MM.1S (cell line): Measurements from ENCODE around the gene DNAJC17.

Experiments
- DNase-seq: peaks from one replicate; pipeline ENCODE4 v3.0.0-alpha.2; 2015
- H2AFZ ChIP-seq: fragments of 300-600 bp; sonication (generic); 2 replicates; pipeline ENCODE4 v1.6.0; 2016; ENCODE audit warnings: antibody characterized with exemption, low read length
- H3F3A ChIP-seq: fragments of 300-600 bp; sonication (generic); 2 replicates; pipeline ENCODE4 v1.6.1; 2016; ENCODE audit warnings: mild to moderate bottlenecking, antibody characterized with exemption, low read length, moderate library complexity, mixed read lengths; ENCODE audit not compliant: insufficient read depth
- H3K27ac ChIP-seq: fragments of 300-600 bp; sonication (generic); 2 replicates; pipeline ENCODE4 v1.5.1; 2016; ENCODE audit warnings: mild to moderate bottlenecking, low read length
- H3K27me3 ChIP-seq: fragments of 300-600 bp; sonication (generic); replicated peaks from 2 replicates; pipeline ENCODE4 v1.6.0; 2016; ENCODE audit warnings: low read length; ENCODE audit not compliant: insufficient read depth
- H3K36me3 ChIP-seq: fragments of 300-600 bp; sonication (generic); replicated peaks from 2 replicates; pipeline ENCODE4 v1.6.1; 2016; ENCODE audit warnings: mild to moderate bottlenecking, low read length, mixed read lengths; ENCODE audit not compliant: insufficient read depth
- H3K4me1 ChIP-seq: fragments of 300-600 bp; sonication (generic); 2 replicates; pipeline ENCODE4 v1.6.1; 2016; ENCODE audit warnings: low read length, mixed read lengths
- H3K4me2 ChIP-seq: fragments of 300-600 bp; sonication (generic); 2 replicates; pipeline ENCODE4 v1.6.0; 2016; ENCODE audit warnings: low read depth, low read length
- H3K4me3 ChIP-seq: fragments of 300-600 bp; sonication (generic); 2 replicates; pipeline ENCODE4 v1.5.1; 2016; ENCODE audit warnings: low read length, mixed read lengths
- H3K79me2 ChIP-seq: fragments of 300-600 bp; sonication (generic); 2 replicates; pipeline ENCODE4 v1.6.1; 2016; ENCODE audit warnings: mixed run types, low read length, mixed read lengths
- H3K9ac ChIP-seq: fragments of 300-600 bp; sonication (generic); 2 replicates; pipeline ENCODE4 v1.6.1; 2016; ENCODE audit warnings: low read length, mixed read lengths
- H3K9me2 ChIP-seq: fragments of 300-600 bp; sonication (generic); replicated peaks from 2 replicates; pipeline ENCODE4 v1.6.1; 2016; ENCODE audit warnings: mild to moderate bottlenecking, low read length, mixed read lengths; ENCODE audit not compliant: insufficient read depth
- H3K9me3 ChIP-seq: fragments of 300-600 bp; sonication (generic); replicated peaks from 2 replicates; pipeline ENCODE4 v1.6.1; 2016; ENCODE audit warnings: mild to moderate bottlenecking, low read length, mixed read lengths; ENCODE audit not compliant: insufficient read depth
- H4K20me1 ChIP-seq: fragments of 300-600 bp; sonication (generic); 2 replicates; pipeline ENCODE4 v1.6.1; 2016; ENCODE audit warnings: mild to moderate bottlenecking, low read length, moderate library complexity, mixed read lengths; ENCODE audit not compliant: insufficient read depth
- EZH2 ChIP-seq: fragments of 300-600 bp; sonication (generic); optimal IDR thresholded peaks from 2 replicates; pipeline ENCODE3; 2017; ENCODE audit warnings: low read depth, mild to moderate bottlenecking, antibody characterized with exemption, low read length, mixed read lengths
- EZH2phosphoT487 ChIP-seq: fragments of 300-600 bp; sonication (generic); IDR thresholded peaks from 2 replicates; pipeline ENCODE4 v1.6.1; 2018; ENCODE audit warnings: antibody characterized with exemption, low read length
- TF ChIP-seq, protein P1 (sequence below): fragments of 300-600 bp; sonication (generic); IDR thresholded peaks from 2 replicates; pipeline ENCODE4 v1.5.1; 2016; ENCODE audit warnings: antibody characterized with exemption, low read length, mixed read lengths

DNAJC17 gene

GRCh38 chr15:40775007-40775406 lies 32.3 kb downstream of the DNAJC17 start:
- Histone ChIP-seq H3K9ac (no peak overlapping the region), H3K27me3 (no peaks in the 10 kb centered on the region), H2AFZ (no peak overlapping the region), H3K79me2 (no peaks in the 10 kb centered on the region), H4K20me1 (no peaks in the 10 kb centered on the region), H3K4me3 (no peak overlapping the region), H3K4me1 (peaks cover 19% of the 10 kb centered on the region), H3K27ac (no peak overlapping the region), H3F3A (no peaks in the 10 kb centered on the region), H3K4me2 (no peak overlapping the region), H3K36me3 (no peaks in the 10 kb centered on the region), H3K9me2 (no peaks in the 10 kb centered on the region), H3K9me3 (no peaks in the 10 kb centered on the region)
- no peak for DNase-seq
- TF ChIP-seq, protein P1, sequence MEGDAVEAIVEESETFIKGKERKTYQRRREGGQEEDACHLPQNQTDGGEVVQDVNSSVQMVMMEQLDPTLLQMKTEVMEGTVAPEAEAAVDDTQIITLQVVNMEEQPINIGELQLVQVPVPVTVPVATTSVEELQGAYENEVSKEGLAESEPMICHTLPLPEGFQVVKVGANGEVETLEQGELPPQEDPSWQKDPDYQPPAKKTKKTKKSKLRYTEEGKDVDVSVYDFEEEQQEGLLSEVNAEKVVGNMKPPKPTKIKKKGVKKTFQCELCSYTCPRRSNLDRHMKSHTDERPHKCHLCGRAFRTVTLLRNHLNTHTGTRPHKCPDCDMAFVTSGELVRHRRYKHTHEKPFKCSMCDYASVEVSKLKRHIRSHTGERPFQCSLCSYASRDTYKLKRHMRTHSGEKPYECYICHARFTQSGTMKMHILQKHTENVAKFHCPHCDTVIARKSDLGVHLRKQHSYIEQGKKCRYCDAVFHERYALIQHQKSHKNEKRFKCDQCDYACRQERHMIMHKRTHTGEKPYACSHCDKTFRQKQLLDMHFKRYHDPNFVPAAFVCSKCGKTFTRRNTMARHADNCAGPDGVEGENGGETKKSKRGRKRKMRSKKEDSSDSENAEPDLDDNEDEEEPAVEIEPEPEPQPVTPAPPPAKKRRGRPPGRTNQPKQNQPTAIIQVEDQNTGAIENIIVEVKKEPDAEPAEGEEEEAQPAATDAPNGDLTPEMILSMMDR = no peak
- no peak for TF ChIP-seq EZH2
- no peak for TF ChIP-seq EZH2phosphoT487

- H3K4me2 ChIP-seq = no peak overlapping the region
- TF ChIP-seq, protein P1 = no peak
- TF ChIP-seq EZH2phosphoT487 = no peak
- no peak for TF ChIP-seq EZH2
- no peaks in the 10 kb centered on the region for H3K9me3 ChIP-seq
- no peak overlapping the region for H2AFZ ChIP-seq
- no peak for DNase-seq
- no peaks in the 10 kb centered on the region for H3K36me3 ChIP-seq
- H3K4me3 ChIP-seq = no peak overlapping the region
- no peaks in the 10 kb centered on the region for H3F3A ChIP-seq
- no peak overlapping the region for H3K9ac ChIP-seq
- H3K79me2 ChIP-seq = no peaks in the 10 kb centered on the region
- peaks cover 11% of the 10 kb centered on the region for H3K4me1 ChIP-seq
- no peaks in the 10 kb centered on the region for H3K9me2 ChIP-seq
- H4K20me1 ChIP-seq = no peaks in the 10 kb centered on the region
- H3K27ac ChIP-seq = no peak overlapping the region
- no peaks in the 10 kb centered on the region for H3K27me3 ChIP-seq
Measured at GRCh38 chr15:40773902-40774301, 33.4 kb downstream of the DNAJC17 start.

DNA sequence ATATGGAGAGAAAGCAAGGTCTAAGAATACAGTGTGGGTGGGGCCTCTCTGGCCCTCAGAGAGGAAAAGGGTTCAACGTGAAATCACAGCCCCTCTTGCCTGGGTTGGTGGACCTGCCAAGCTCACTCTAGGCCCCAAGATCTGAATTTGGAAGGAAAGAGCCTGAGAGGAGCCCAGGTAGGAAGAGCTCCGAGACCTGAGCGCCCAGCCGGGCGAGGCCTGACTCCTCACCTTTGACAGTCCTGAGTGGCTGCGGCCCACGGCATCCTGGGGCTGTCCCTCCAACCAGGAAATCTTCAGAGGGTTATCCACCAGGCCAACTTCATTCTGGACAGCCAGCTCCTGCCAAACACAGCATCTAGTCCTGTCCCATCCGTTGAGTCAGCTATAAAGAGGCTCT lies 33.8 kb downstream of the DNAJC17 start:
- no peaks in the 10 kb centered on the region for H3K9me2 ChIP-seq
- H3K4me3 ChIP-seq = no peak overlapping the region
- DNase-seq = no peak
- peaks cover 11% of the 10 kb centered on the region for H3K4me1 ChIP-seq
- H3K79me2 ChIP-seq = no peaks in the 10 kb centered on the region
- H3K27ac ChIP-seq = no peak overlapping the region
- H3K36me3 ChIP-seq = no peaks in the 10 kb centered on the region
- H2AFZ ChIP-seq = no peak overlapping the region
- no peaks in the 10 kb centered on the region for H4K20me1 ChIP-seq
- H3K4me2 ChIP-seq = no peak overlapping the region
- no peak for TF ChIP-seq EZH2phosphoT487
- TF ChIP-seq EZH2 = no peak
- TF ChIP-seq, protein P1 = no peak
- no peaks in the 10 kb centered on the region for H3F3A ChIP-seq
- H3K9me3 ChIP-seq = no peaks in the 10 kb centered on the region
- no peak overlapping the region for H3K9ac ChIP-seq
- no peaks in the 10 kb centered on the region for H3K27me3 ChIP-seq

GRCh38 chr15:40772014-40772413 lies 35.3 kb downstream of the DNAJC17 start:
- Histone ChIP-seq H3K9ac (no peak overlapping the region), H3K4me2 (no peak overlapping the region), H3K9me3 (no peaks in the 10 kb centered on the region), H2AFZ (no peak overlapping the region), H3K4me3 (no peak overlapping the region), H4K20me1 (no peaks in the 10 kb centered on the region), H3K27me3 (no peaks in the 10 kb centered on the region), H3K79me2 (no peaks in the 10 kb centered on the region), H3F3A (no peaks in the 10 kb centered on the region), H3K4me1 (peaks cover 8% of the 10 kb centered on the region), H3K27ac (no peak overlapping the region), H3K9me2 (no peaks in the 10 kb centered on the region), H3K36me3 (no peaks in the 10 kb centered on the region)
- no peak for TF ChIP-seq EZH2phosphoT487
- TF ChIP-seq, protein P1 = no peak
- TF ChIP-seq EZH2 = no peak
- no peak for DNase-seq
